Measurements from ENCODE around the gene ALLC. TPM values are rescaled to one million over a fixed set of nuclear protein-coding genes. Genes with fewer than 3 reads are reported as not detected.

The ALLC gene
- total RNA-seq, 1 donor from 2014 or later, result not detected

DNA sequence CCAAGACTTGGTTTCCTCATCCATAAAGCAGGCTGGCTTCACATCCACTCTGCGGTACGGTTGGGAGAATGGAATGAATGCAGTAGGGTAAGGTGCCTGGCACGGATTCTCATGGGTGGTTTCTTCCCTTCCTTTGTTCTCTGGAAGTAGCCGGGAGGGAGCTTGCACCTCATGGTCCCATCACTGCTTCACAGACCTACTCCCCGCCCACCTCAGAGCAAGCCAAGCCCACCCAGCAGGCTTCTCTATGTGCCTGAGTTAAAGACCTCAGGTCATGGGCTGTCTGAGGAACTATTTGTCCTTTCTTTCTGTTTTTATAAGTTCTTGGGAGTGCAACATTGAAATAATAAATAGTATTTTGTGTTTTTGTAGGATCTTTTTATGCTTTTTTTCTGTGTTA is 48.9 kb downstream of the ALLC start:
- Histone ChIP-seq H3K36me3 (no peaks in the 10 kb centered on the region), H3K27ac (peak overlapping the region; percentile 35 to 46), H3K9me3 (no peaks in the 10 kb centered on the region), H3K4me3 (no peak overlapping the region), H3K27me3 (no peaks in the 10 kb centered on the region), H3K4me1 (peaks cover 4 to 20% of the 10 kb centered on the region in 2 donors)
- DNase-seq (ENCODE audit: low spot score in 2 of 2), result no peak
- no peak for TF ChIP-seq CTCF (IDR thresholded peaks at IDR 0.05)
- intact Hi-C loops (cut with DNase I), result no loop called here

- intact Hi-C loops (cut with DNase I), result no loop called here
- no peak for DNase-seq (ENCODE audit: low spot score in 2 of 2)
- H3K9me3 ChIP-seq, result no peaks in the 10 kb centered on the region
- H3K27ac ChIP-seq, result no peak overlapping the region
- H3K4me1 ChIP-seq, result peaks cover 8 to 23% of the 10 kb centered on the region in 2 donors
- no peak overlapping the region for H3K4me3 ChIP-seq
- no peak for TF ChIP-seq CTCF (IDR thresholded peaks at IDR 0.05)
- no peaks in the 10 kb centered on the region for H3K36me3 ChIP-seq
- H3K27me3 ChIP-seq, result no peaks in the 10 kb centered on the region
These were observed 50.6 kb downstream of the ALLC start for GRCh38 chr2:3708576-3708975.

DNA sequence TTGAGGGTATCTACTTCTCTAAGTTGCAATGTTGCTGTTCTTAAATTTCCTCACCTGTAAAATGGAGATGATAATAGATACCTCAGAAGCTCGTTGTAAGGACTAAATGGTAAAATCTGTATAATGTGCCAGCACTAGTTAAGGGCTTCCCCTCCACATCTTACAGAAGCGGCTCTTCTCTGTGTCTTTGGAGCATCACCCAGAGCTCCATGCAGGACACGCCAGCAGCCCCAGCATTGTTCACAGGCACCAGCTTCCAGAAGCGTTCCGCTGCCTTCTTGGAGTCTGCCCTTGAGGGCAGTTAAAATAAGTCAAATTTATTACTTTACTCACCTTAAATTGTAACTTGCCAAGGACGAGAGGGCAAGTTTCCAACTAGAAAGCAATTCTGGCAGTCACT is 51.2 kb downstream of the ALLC start:
- H3K4me3 ChIP-seq, result no peak overlapping the region
- H3K27me3 ChIP-seq, result no peaks in the 10 kb centered on the region
- H3K36me3 ChIP-seq, result no peaks in the 10 kb centered on the region
- no peaks in the 10 kb centered on the region for H3K9me3 ChIP-seq
- H3K27ac ChIP-seq, result no peak overlapping the region
- no peak for DNase-seq (ENCODE audit: low spot score in 2 of 2)
- peaks cover 4 to 20% of the 10 kb centered on the region in 2 donors for H3K4me1 ChIP-seq
- TF ChIP-seq CTCF (IDR thresholded peaks at IDR 0.05), result no peak
- intact Hi-C loops (cut with DNase I), result no loop called here

GRCh38 chr2:3712424-3712823 is 54.4 kb downstream of the ALLC start:
- H3K36me3 ChIP-seq, result no peaks in the 10 kb centered on the region
- TF ChIP-seq CTCF (IDR thresholded peaks at IDR 0.05), result no peak
- no peaks in the 10 kb centered on the region for H3K27me3 ChIP-seq
- no peak overlapping the region for H3K27ac ChIP-seq
- peaks cover 4 to 9% of the 10 kb centered on the region in 2 donors for H3K4me1 ChIP-seq
- H3K4me3 ChIP-seq, result no peak overlapping the region
- no peaks in the 10 kb centered on the region for H3K9me3 ChIP-seq
- intact Hi-C loops (cut with DNase I), result no loop called here
- no peak for DNase-seq (ENCODE audit: low spot score in 2 of 2)

- Histone ChIP-seq H3K36me3 (no peaks in the 10 kb centered on the region), H3K4me3 (no peak overlapping the region), H3K27me3 (no peaks in the 10 kb centered on the region), H3K9me3 (no peaks in the 10 kb centered on the region), H3K4me1 (peaks cover 4 to 6% of the 10 kb centered on the region in 2 donors), H3K27ac (no peak overlapping the region)
- intact Hi-C loops (cut with DNase I), result no loop called here
- no peak for DNase-seq (ENCODE audit: low spot score in 2 of 2)
- no peak for TF ChIP-seq CTCF (IDR thresholded peaks at IDR 0.05)
These were observed 55.0 kb downstream of the ALLC start for GRCh38 chr2:3712831-3713503.

DNA sequence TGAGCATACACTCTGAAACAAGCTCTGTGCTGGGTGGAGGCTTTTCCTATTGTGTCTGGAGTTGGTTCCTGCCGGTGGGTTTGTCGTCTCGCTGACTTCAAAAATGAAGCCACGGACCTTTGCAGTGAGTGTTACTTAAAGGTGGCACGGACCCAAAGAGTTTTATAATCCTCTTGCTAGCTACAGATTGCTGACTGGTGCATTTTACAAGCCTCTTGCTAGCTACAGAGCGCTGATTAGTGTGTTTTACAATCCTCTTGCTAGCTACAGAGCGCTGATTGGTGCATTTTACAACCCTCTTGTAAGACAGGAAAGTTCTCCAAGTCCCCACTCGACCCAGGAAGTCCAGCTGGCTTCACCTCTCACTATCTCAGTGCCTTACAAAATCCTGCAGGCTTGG is 60.7 kb downstream of the ALLC start:
- H3K27me3 ChIP-seq, result no peaks in the 10 kb centered on the region
- no peak for TF ChIP-seq CTCF (IDR thresholded peaks at IDR 0.05)
- intact Hi-C loops (cut with DNase I), result no loop called here
- no peak for DNase-seq (ENCODE audit: low spot score in 2 of 2)
- H3K4me1 ChIP-seq, result no peaks in the 10 kb centered on the region
- no peaks in the 10 kb centered on the region for H3K9me3 ChIP-seq
- H3K4me3 ChIP-seq, result no peak overlapping the region
- H3K36me3 ChIP-seq, result no peaks in the 10 kb centered on the region
- no peak overlapping the region for H3K27ac ChIP-seq

Measured in ascending aorta (tissue), 2 donors.